Osteocyte (in vitro differentiated cells): Measurements from ENCODE around the gene CDH20. TPM values are rescaled to one million over a fixed set of nuclear protein-coding genes. Genes with fewer than 3 reads are reported as not detected.
"Not testable (repeated sequence)": the region's sequence is repeated elsewhere in the genome, so short reads cannot be mapped to it uniquely, and the experiment has no call there.

ENCODE experiments used
- DNase-seq: peaks from one replicate; pipeline ENCODE4 v3.0.0; 2021; ENCODE audit warnings: mixed read lengths; ENCODE audit not compliant: unreplicated experiment; ENCODE audit errors: extremely low spot score
- H3K27ac Mint-ChIP-seq: one replicate; pipeline ENCODE4 v1.8.0; 2021; ENCODE audit warnings: mild to moderate bottlenecking, mixed read lengths; ENCODE audit not compliant: unreplicated experiment
- H3K27me3 Mint-ChIP-seq: one replicate; pipeline ENCODE4 v1.8.0; 2021; ENCODE audit warnings: mixed read lengths; ENCODE audit not compliant: unreplicated experiment
- H3K36me3 Mint-ChIP-seq: one replicate; pipeline ENCODE4 v1.8.0; 2021; ENCODE audit warnings: mixed read lengths; ENCODE audit not compliant: unreplicated experiment
- H3K4me1 Mint-ChIP-seq: one replicate; pipeline ENCODE4 v1.8.0; 2021; ENCODE audit warnings: mixed read lengths; ENCODE audit not compliant: unreplicated experiment
- H3K4me3 Mint-ChIP-seq: one replicate; pipeline ENCODE4 v1.8.0; 2021; ENCODE audit warnings: mild to moderate bottlenecking, moderate library complexity, mixed read lengths; ENCODE audit not compliant: unreplicated experiment
- H3K9me3 Mint-ChIP-seq: one replicate; pipeline ENCODE4 v1.8.0; 2021; ENCODE audit warnings: mixed read lengths; ENCODE audit not compliant: unreplicated experiment
- CTCF ChIP-seq: fragments of 200-600 bp; sonication (generic); IDR thresholded peaks from 2 replicates; pipeline ENCODE4 v1.5.0; 2021; ENCODE audit warnings: antibody characterized with exemption, mild to moderate bottlenecking, moderate library complexity
- total RNA-seq: library from RNA; stranded (reverse); gene quantifications from 2 replicates; pipeline ENCODE4 v1.2.1, GENCODE V29; 2021

The CDH20 gene
- total RNA-seq, 1 donor from 2014 or later: not detected

- no peak overlapping the region for H3K27ac Mint-ChIP-seq
- TF ChIP-seq CTCF: no peak
- H3K36me3 Mint-ChIP-seq: no peaks in the 10 kb centered on the region
- no peaks in the 10 kb centered on the region for H3K9me3 Mint-ChIP-seq
- no peaks in the 10 kb centered on the region for H3K4me1 Mint-ChIP-seq
- DNase-seq: no peak
- peaks cover 42% of the 10 kb centered on the region for H3K27me3 Mint-ChIP-seq
- H3K4me3 Mint-ChIP-seq: no peak overlapping the region
These were observed 27.5 kb downstream of the CDH20 start for GRCh38 chr18:61360404-61361383.

DNA sequence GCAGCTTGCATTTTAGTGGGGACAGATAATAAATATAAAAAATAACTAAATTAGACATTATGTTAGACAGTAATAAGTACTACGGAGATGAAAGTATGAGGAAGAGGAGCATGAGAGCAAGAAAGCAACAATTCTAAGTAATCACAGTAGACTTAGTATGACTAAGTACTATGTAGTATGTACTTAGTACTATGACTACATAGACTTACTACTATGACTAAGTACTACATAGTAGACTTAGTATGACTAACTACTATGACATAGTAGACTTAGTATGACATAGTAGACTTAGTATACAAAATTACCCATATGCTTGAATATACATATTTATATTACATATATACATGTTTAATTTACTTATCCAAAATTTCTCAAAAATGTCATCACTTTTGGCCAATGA lies 29.3 kb downstream of the CDH20 start:
- H3K36me3 Mint-ChIP-seq: no peaks in the 10 kb centered on the region
- H3K9me3 Mint-ChIP-seq: no peaks in the 10 kb centered on the region
- no peak overlapping the region for H3K4me3 Mint-ChIP-seq
- H3K27me3 Mint-ChIP-seq: peaks cover 40% of the 10 kb centered on the region
- DNase-seq: no peak
- H3K27ac Mint-ChIP-seq: no peak overlapping the region
- no peak for TF ChIP-seq CTCF
- H3K4me1 Mint-ChIP-seq: no peaks in the 10 kb centered on the region

GRCh38 chr18:61364953-61365352 lies 31.7 kb downstream of the CDH20 start:
- DNase-seq: no peak
- peaks cover 43% of the 10 kb centered on the region for H3K27me3 Mint-ChIP-seq
- H3K36me3 Mint-ChIP-seq: no peaks in the 10 kb centered on the region
- H3K9me3 Mint-ChIP-seq: no peaks in the 10 kb centered on the region
- no peaks in the 10 kb centered on the region for H3K4me1 Mint-ChIP-seq
- H3K27ac Mint-ChIP-seq: no peak overlapping the region
- TF ChIP-seq CTCF: no peak
- no peak overlapping the region for H3K4me3 Mint-ChIP-seq

GRCh38 chr18:61368001-61368400 lies 34.8 kb downstream of the CDH20 start:
- H3K27me3 Mint-ChIP-seq: peaks cover 44% of the 10 kb centered on the region
- no peak overlapping the region for H3K4me3 Mint-ChIP-seq
- TF ChIP-seq CTCF: no peak
- no peaks in the 10 kb centered on the region for H3K9me3 Mint-ChIP-seq
- no peaks in the 10 kb centered on the region for H3K36me3 Mint-ChIP-seq
- no peaks in the 10 kb centered on the region for H3K4me1 Mint-ChIP-seq
- no peak for DNase-seq
- no peak overlapping the region for H3K27ac Mint-ChIP-seq

GRCh38 chr18:61369671-61370070 lies 36.4 kb downstream of the CDH20 start:
- not testable (repeated sequence) for H3K9me3 Mint-ChIP-seq, H3K36me3 Mint-ChIP-seq, H3K4me1 Mint-ChIP-seq, H3K4me3 Mint-ChIP-seq, DNase-seq, H3K27ac Mint-ChIP-seq
- H3K27me3 Mint-ChIP-seq: peaks cover 56% of the 10 kb centered on the region
